Testis (tissue), 2 donors: ENCODE data around the gene NUTF2.

ENCODE experiments used
- CTCF ChIP-seq, 3 experiments: fragments of 450-650 bp in 2 of 3; fragments of 200-600 bp in 1 of 3; sonication (generic) in 1 of 3; IDR thresholded peaks; one replicate each; pipeline ENCODE4 v1.5.1; 2016 to 2019; ENCODE audit warnings: antibody characterized with exemption in 3 of 3, mild to moderate bottlenecking in 2 of 3, moderate library complexity in 1 of 3
- POLR2A ChIP-seq: fragments of 450-650 bp; IDR thresholded peaks from one replicate; pipeline ENCODE4 v1.6.1; 2017; ENCODE audit warnings: antibody characterized with exemption, mild to moderate bottlenecking, moderate library complexity

DNA sequence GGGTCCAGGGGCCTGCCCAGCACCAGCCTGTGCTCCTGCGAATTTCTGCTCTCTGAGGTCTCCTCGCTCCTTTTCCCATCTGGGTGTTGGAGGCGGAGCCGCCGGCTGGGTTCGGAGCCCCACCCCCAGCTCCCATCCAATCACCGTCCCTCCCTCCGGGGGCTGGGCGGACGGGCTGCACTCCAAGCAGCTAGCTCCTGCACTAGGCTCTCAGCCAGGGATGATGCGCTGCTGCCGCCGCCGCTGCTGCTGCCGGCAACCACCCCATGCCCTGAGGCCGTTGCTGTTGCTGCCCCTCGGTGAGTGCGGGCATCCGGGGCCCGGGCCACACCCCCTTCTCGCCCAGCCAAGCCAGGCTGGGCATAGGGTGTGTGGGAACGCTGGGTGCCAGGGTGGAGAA lies 38.0 kb downstream of the NUTF2 start, which contains the start of gene NRN1L:
- TF ChIP-seq CTCF (IDR thresholded peaks at IDR 0.05) (no peak), POLR2A (no peak)
